Epidermal melanocyte (primary cell): ENCODE data around the gene HDHD5.
"Not testable (repeated sequence)": the region's sequence is repeated elsewhere in the genome, so short reads cannot be mapped to it uniquely, and the experiment has no call there.

Experiments used
- DNase-seq: peaks from one replicate; pipeline ENCODE4 v3.0.0; 2011; ENCODE audit warnings: low spot score; ENCODE audit not compliant: insufficient read length

The HDHD5 gene

GRCh38 chr22:17157714-17158113 lies 1.4 kb downstream of the HDHD5 start:
- no peak for DNase-seq

- DNase-seq = no peak
Measured at GRCh38 chr22:17155941-17156340, 3.1 kb downstream of the HDHD5 start.

- DNase-seq = no peak
Measured at GRCh38 chr22:17152971-17153370, 6.1 kb downstream of the HDHD5 start.

- DNase-seq = no peak
Measured at GRCh38 chr22:17152340-17152739, 6.7 kb downstream of the HDHD5 start.

- DNase-seq = no peak
Measured at GRCh38 chr22:17149076-17149815, 9.8 kb downstream of the HDHD5 start.

GRCh38 chr22:17147458-17147857 lies 11.6 kb downstream of the HDHD5 start:
- not testable (repeated sequence) for DNase-seq

- no peak for DNase-seq
Measured at GRCh38 chr22:17145021-17145680, 13.9 kb downstream of the HDHD5 start.

- DNase-seq = no peak
Measured at GRCh38 chr22:17143826-17144225, 15.3 kb downstream of the HDHD5 start.

GRCh38 chr22:17143101-17143500 lies 16.0 kb downstream of the HDHD5 start:
- no peak for DNase-seq

GRCh38 chr22:17140826-17141766 lies 18.0 kb downstream of the HDHD5 start:
- no peak for DNase-seq

GRCh38 chr22:17140022-17140421 lies 19.1 kb downstream of the HDHD5 start:
- DNase-seq = no peak

GRCh38 chr22:17138513-17138912 lies 20.6 kb downstream of the HDHD5 start:
- peak; percentile 1 for DNase-seq

- peak; percentile 4 for DNase-seq
Measured at GRCh38 chr22:17137861-17138425, 21.1 kb downstream of the HDHD5 start.

GRCh38 chr22:17137170-17137569 lies 21.9 kb downstream of the HDHD5 start:
- no peak for DNase-seq

- DNase-seq = peak; percentile 11
Measured at GRCh38 chr22:17135153-17135760, 23.8 kb downstream of the HDHD5 start.

- DNase-seq = no peak
Measured at GRCh38 chr22:17133137-17133536, 25.9 kb downstream of the HDHD5 start.

GRCh38 chr22:17132112-17132511 lies 27.0 kb downstream of the HDHD5 start:
- no peak for DNase-seq

GRCh38 chr22:17131686-17132085 lies 27.4 kb downstream of the HDHD5 start:
- DNase-seq = no peak

- DNase-seq = no peak
Measured at GRCh38 chr22:17130199-17130598, 28.9 kb downstream of the HDHD5 start.

- peak; percentile 38 for DNase-seq
Measured at GRCh38 chr22:17121233-17122195, 37.6 kb downstream of the HDHD5 start, which contains the start of gene TMEM121B. Gene TMEM121B (minus strand): TSS chr22:17121360. CDS start chr22:17121127, 233 bp downstream.
